IMR-90 (cell line): ENCODE measurements around the gene P2RY14. TPM values are rescaled to one million over a fixed set of nuclear protein-coding genes. Genes with fewer than 3 reads are reported as not detected.
"Not testable (repeated sequence)": the region's sequence is repeated elsewhere in the genome, so short reads cannot be mapped to it uniquely, and the experiment has no call there.

Experiments used
- ATAC-seq: fragments of 200-7000 bp; cut with Tn5 transposase; 2 replicates; pipeline ENCODE4 v1.9.1; 2020; ENCODE audit warnings: low read depth, mild to moderate bottlenecking, moderate library complexity
- BruUV-seq: library from RNA; stranded (reverse); fragments of 400-500 nt; replicated peaks from 2 replicates; lab custom pipeline; 2021; lab: Mats Ljungman, UMichigan
- CTCF ChIA-PET: fragments of 300-600 bp; formaldehyde crosslinking; extraction: SDS; loops from one replicate; lab custom pipeline; 2021; ENCODE audit warnings: antibody characterized with exemption; lab: Yijun Ruan, JAX
- POLR2A ChIA-PET: fragments of 300-600 bp; sonication (Branson Sonifier 250); formaldehyde crosslinking; loops from one replicate; lab custom pipeline; 2022; ENCODE audit warnings: antibody characterized with exemption; ENCODE audit not compliant: unreplicated experiment; lab: Charles Lee
- DNase-seq: peaks from one replicate; pipeline ENCODE4 v3.0.0; 2013
- H2AFZ ChIP-seq: replicated peaks from 2 replicates; pipeline ENCODE3; 2013; ENCODE audit warnings: low read length, mild to moderate bottlenecking; ENCODE audit not compliant: poor library complexity
- H2AK5ac ChIP-seq: 2 replicates; pipeline ENCODE4 v1.6.1; 2013; ENCODE audit warnings: low read depth, low read length, inconsistent platforms
- H2AK9ac ChIP-seq: replicated peaks from 2 replicates; pipeline ENCODE3; 2013; ENCODE audit warnings: mild to moderate bottlenecking, low read depth, low read length, moderate library complexity; ENCODE audit not compliant: poor library complexity
- H2BK120ac ChIP-seq: 2 replicates; pipeline ENCODE4 v1.6.1; 2013; ENCODE audit warnings: low read depth, low read length, inconsistent platforms
- H2BK15ac ChIP-seq: 3 replicates; pipeline ENCODE4 v1.6.1; 2013; ENCODE audit warnings: low read depth, low read length, inconsistent platforms
- H2BK20ac ChIP-seq: 2 replicates; pipeline ENCODE4 v1.6.1; 2013; ENCODE audit warnings: low read depth, mild to moderate bottlenecking, inconsistent platforms, low read length, moderate library complexity
- H2BK5ac ChIP-seq: 2 replicates; pipeline ENCODE4 v1.6.1; 2013; ENCODE audit warnings: mild to moderate bottlenecking, low read depth, low read length, inconsistent platforms; ENCODE audit not compliant: poor library complexity, severe bottlenecking
- H3K14ac ChIP-seq: replicated peaks from 2 replicates; pipeline ENCODE4 v1.6.1; 2013; ENCODE audit warnings: low read depth, low read length, inconsistent platforms
- H3K18ac ChIP-seq: 2 replicates; pipeline ENCODE4 v1.6.1; 2013; ENCODE audit warnings: low read depth, low read length, control low read depth
- H3K23ac ChIP-seq: 2 replicates; pipeline ENCODE4 v1.6.1; 2013; ENCODE audit warnings: low read depth, low read length, inconsistent platforms
- H3K27ac ChIP-seq: 2 replicates; pipeline ENCODE4 v1.5.1; 2013; ENCODE audit warnings: mild to moderate bottlenecking, control low read depth, low read length; ENCODE audit not compliant: insufficient read depth
- H3K27me3 ChIP-seq: 2 replicates; pipeline ENCODE4 v1.6.1; 2013; ENCODE audit warnings: low read length; ENCODE audit not compliant: control insufficient read depth, insufficient read depth
- H3K36me3 ChIP-seq: 2 replicates; pipeline ENCODE4 v1.6.1; 2013; ENCODE audit warnings: low read length, mixed read lengths; ENCODE audit not compliant: control insufficient read depth, insufficient read depth
- H3K4ac ChIP-seq: 2 replicates; pipeline ENCODE4 v1.6.1; 2013; ENCODE audit warnings: low read depth, low read length, inconsistent platforms
- H3K4me1 ChIP-seq: 2 replicates; pipeline ENCODE4 v1.6.1; 2013; ENCODE audit warnings: low read length, mixed read lengths; ENCODE audit not compliant: control insufficient read depth, insufficient read depth
- H3K4me2 ChIP-seq: 2 replicates; pipeline ENCODE4 v1.6.1; 2013; ENCODE audit warnings: low read depth, mild to moderate bottlenecking, control low read depth, low read length, moderate library complexity
- H3K4me3 ChIP-seq: 2 replicates; pipeline ENCODE4 v1.5.1; 2013; ENCODE audit warnings: low read depth, mild to moderate bottlenecking, control low read depth, low read length, moderate library complexity; ENCODE audit not compliant: insufficient read depth
- H3K56ac ChIP-seq: 2 replicates; pipeline ENCODE4 v1.6.1; 2013; ENCODE audit warnings: low read length, inconsistent platforms; ENCODE audit not compliant: insufficient read depth; ENCODE audit errors: extremely low read depth
- H3K79me1 ChIP-seq, 2 experiments: 2 replicates each; pipeline ENCODE4 v1.6.1; 2013; ENCODE audit warnings: low read length in 2 of 2, inconsistent platforms in 1 of 2, low read depth in 1 of 2
- H3K9ac ChIP-seq: 2 replicates; pipeline ENCODE4 v1.6.1; 2013; ENCODE audit warnings: low read depth, low read length, control low read depth
- H3K9me1 ChIP-seq: 2 replicates; pipeline ENCODE4 v1.6.1; 2013; ENCODE audit warnings: low read length, inconsistent platforms; ENCODE audit not compliant: insufficient read depth
- H3K9me3 ChIP-seq: 2 replicates; pipeline ENCODE4 v1.6.1; 2013; ENCODE audit warnings: low read length; ENCODE audit not compliant: control insufficient read depth, insufficient read depth
- H4K20me1 ChIP-seq: 2 replicates; pipeline ENCODE4 v1.6.1; 2013; ENCODE audit warnings: low read length, inconsistent platforms; ENCODE audit not compliant: insufficient read depth
- H4K5ac ChIP-seq: 2 replicates; pipeline ENCODE4 v1.6.1; 2013; ENCODE audit warnings: mild to moderate bottlenecking, low read depth, low read length, control low read depth
- H4K8ac ChIP-seq, 2 experiments: 2 replicates each; pipeline ENCODE4 v1.6.1; 2013; ENCODE audit warnings: low read depth in 2 of 2, low read length in 2 of 2, control low read depth in 1 of 2, inconsistent platforms in 1 of 2
- H4K91ac ChIP-seq: 2 replicates; pipeline ENCODE4 v1.6.1; 2013; ENCODE audit warnings: low read depth, low read length, inconsistent platforms; ENCODE audit not compliant: insufficient read depth
- dilution Hi-C: fragments of 300-500 bp; cut with HindIII; formaldehyde crosslinking; loops from one replicate; pipeline ENCODE4 v1.14.3; 2018; ENCODE audit warnings: low sequenced_read_pairs; ENCODE audit not compliant: unreplicated experiment
- in situ Hi-C: fragments of 300-500 bp; cut with MboI; formaldehyde crosslinking; loops from 3 replicates; pipeline ENCODE4 v1.14.3; 2019; ENCODE audit warnings: low sequenced_read_pairs, inconsistent platforms, mixed read lengths
- intact Hi-C: fragments of 100-400 bp; cut with micrococcal nuclease; formaldehyde crosslinking; loops from 2 replicates; pipeline ENCODE4 v1.10.0; 2022
- polyA plus RNA-seq, 3 experiments: library from polyadenylated mRNA; depleted of rRNA; stranded (reverse); fragments of >200 nt; gene quantifications; 2 replicates each; pipeline ENCODE4 v1.2.3, GENCODE V29; 2012; ENCODE audit warnings: low replicate concordance in 1 of 3
- total RNA-seq: library from RNA; depleted of rRNA; stranded (reverse); fragments of >200 nt; gene quantifications from 2 replicates; pipeline ENCODE4 v1.2.3, GENCODE V29; 2012

The P2RY14 gene
- total and polyA plus RNA-seq, 2 of the 4 experiments (the other 2 are of a cell fraction) = not detected

GRCh38 chr3:151232403-151232802, 45.9 kb downstream of the P2RY14 start:
- H3K56ac ChIP-seq, H3K79me1 ChIP-seq, H2BK120ac ChIP-seq, H3K4me2 ChIP-seq, ATAC-seq, H3K36me3 ChIP-seq, H3K9me1 ChIP-seq, DNase-seq, H3K14ac ChIP-seq, H2AK9ac ChIP-seq, H3K4me3 ChIP-seq, H2AFZ ChIP-seq, in situ Hi-C loops, H2BK15ac ChIP-seq, H2AK5ac ChIP-seq, H3K18ac ChIP-seq, H3K4ac ChIP-seq, H4K5ac ChIP-seq, intact Hi-C loops, H4K8ac ChIP-seq, H3K27ac ChIP-seq, BruUV-seq, H4K91ac ChIP-seq, H2BK20ac ChIP-seq, H3K23ac ChIP-seq, H3K9ac ChIP-seq, H2BK5ac ChIP-seq, H3K27me3 ChIP-seq, POLR2A ChIA-PET, H3K9me3 ChIP-seq, dilution Hi-C loops, H4K20me1 ChIP-seq: not testable (repeated sequence)
- CTCF ChIA-PET = interaction anchor here (1.0 kb wide), 1 partner anchor 46 kb away, joined by 3 read pairs; the partner anchor contains the start of gene P2RY14
- peaks cover 11% of the 10 kb centered on the region for H3K4me1 ChIP-seq
